ENCODE measurements around the gene HDGFL2.

HDGFL2 gene

GRCh38 chr19:4472174-4472974 lies at the start of gene HDGFL2:
HDGFL2 (plus strand) TSS chr19:4472297; CDS start chr19:4472351, 54 bp downstream.
- no peak for DNase-seq (ENCODE audit: low read depth in 2 of 2, low spot score in 1 of 2)

GRCh38 chr19:4423416-4424126 lies 48.5 kb upstream of the HDGFL2 start:
- no peak for DNase-seq (ENCODE audit: low read depth in 2 of 2, low spot score in 1 of 2)

DNA sequence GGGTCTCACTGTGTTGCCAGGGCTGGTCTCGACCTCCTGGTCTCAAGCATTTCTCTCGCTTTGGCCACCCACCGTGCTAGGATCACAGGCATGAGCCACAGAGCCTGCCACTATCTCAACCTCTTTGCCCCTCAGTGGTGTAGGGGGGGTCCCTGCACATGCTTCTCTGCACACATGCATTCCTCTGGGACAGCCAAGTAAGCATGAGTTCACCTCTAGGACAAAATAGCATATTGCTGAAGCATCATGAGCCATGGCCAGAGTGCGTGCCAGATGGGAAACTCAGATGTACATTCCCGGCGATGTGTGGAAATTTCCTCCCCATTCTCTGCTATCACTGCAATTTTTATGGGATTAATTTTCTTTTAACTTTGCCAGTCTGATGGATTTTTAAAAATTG lies 46.6 kb upstream of the HDGFL2 start:
- no peak for DNase-seq (ENCODE audit: low read depth in 2 of 2, low spot score in 1 of 2)

DNA sequence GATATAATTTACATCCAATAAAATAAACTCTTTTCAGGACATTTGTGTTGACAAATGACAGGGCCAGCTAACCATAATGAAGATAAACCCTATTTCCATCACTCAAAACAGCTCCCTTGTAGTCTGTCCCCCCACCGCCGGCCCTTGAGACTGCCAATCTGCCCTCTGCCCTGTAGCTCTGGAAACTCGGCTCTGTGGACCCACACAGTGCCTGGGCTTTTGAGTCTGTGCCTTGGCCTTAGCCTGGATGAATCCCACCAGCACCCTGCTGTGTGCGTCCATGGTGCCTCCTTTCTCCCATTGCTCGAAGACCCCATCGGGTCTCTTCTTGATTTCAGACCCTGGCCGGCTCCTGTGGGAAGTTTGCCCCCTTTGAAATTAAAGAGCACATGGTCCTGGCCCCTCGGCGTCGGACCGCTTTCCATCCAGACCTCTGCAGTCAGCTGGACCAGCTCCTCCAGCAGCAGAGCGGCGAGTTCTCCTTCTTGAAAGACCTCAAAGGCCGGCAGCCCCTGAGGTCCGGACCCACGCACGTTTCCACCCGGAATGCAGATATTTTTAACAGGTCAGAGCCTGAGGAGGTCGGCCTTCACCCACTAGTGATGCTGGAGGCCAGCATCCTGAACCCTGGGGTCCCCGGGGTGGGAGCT lies 43.6 kb upstream of the HDGFL2 start:
- no peak for DNase-seq (ENCODE audit: low read depth in 2 of 2, low spot score in 1 of 2)

GRCh38 chr19:4429256-4429655 lies 42.8 kb upstream of the HDGFL2 start:
- no peak for DNase-seq (ENCODE audit: low read depth in 2 of 2, low spot score in 1 of 2)

DNA sequence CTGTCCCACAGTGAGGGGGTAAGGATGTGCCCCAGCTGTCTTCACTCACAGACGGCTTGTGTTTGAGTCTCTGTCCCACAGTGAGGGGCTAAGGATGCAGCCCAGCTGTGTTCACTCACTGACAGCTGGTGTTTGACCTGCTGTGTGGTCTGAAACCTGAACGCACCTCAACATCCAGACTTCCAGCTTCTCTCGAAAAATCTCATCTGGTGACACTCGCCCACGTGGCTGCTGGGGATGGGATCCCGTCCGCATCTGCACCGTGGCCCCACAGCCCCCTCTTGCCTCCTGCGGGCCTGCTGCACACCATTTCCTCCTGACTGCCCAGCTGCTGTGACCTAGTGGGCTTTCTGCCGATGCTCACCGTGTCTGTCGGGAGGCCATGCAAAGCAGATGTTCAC lies 42.3 kb upstream of the HDGFL2 start:
- no peak for DNase-seq (ENCODE audit: low read depth in 2 of 2, low spot score in 1 of 2)

DNA sequence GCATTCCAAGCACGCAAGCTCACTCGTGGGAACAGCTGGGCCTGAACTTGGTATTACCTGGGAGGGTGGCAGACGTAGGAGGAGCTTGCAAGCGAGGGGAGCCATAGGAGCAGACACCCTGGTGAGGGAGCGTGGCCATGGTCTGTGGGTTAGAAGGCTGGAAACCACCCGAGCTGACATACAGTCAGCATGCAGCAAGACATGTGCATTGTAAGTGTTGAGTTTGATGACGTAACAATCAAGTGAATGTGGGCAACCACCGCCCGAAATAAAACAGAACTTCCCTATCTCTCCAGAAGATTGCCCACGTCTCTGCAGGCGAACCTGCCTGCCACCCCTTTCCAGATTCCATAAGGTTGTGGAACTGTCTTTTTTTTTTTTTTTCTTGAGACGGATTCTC lies 41.3 kb upstream of the HDGFL2 start:
- DNase-seq (ENCODE audit: low read depth in 2 of 2, low spot score in 1 of 2) = no peak

GRCh38 chr19:4431296-4431695 lies 40.8 kb upstream of the HDGFL2 start:
- DNase-seq (ENCODE audit: low read depth in 2 of 2, low spot score in 1 of 2) = no peak

DNA sequence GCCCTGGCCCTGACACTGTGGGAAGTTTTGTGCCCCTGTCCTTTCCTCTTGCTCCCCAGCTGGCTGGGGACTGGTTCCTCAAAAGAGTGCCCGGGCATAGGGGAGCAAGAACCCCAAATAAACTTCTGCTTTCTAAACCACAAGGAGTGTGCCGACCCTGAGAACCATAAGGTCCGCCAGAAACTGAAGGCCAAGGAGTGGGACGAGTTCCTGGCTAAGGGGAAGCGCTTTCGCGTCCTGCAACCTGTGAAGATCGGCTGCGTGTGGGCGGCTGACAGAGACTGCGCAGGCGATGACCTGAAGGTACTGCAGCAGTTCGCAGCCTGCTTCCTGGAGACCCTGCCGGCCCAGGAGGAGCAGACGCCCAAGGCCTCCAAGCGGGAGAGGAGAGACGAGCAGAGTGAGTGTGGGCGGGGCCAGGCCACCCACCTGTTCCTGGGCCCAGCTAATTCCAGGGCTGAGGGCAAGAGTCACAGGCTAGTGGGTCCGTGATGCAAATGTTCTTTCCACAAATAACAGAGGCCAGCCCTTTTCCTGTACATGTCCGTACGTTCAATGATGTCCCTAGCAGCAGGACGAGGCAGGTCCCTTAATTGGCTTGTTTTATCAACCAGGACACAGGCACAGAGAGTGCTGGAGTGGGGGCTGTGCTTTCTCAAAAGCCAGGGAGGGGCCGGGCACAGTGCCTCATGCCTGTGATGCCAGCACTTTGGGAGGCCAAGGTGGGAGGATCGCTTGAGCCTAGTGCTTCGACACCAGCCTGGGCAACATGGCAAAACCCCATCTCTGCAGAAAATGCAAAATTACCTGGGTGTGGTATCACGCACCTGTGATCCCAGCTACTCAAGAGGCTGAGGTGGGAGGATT lies 40.1 kb upstream of the HDGFL2 start:
- DNase-seq (ENCODE audit: low read depth in 2 of 2, low spot score in 1 of 2) = no peak

GRCh38 chr19:4432918-4433506 lies 39.1 kb upstream of the HDGFL2 start:
- DNase-seq (ENCODE audit: low read depth in 2 of 2, low spot score in 1 of 2) = no peak

- no peak for DNase-seq (ENCODE audit: low read depth in 2 of 2, low spot score in 1 of 2)
Measured at GRCh38 chr19:4434391-4434790, 37.7 kb upstream of the HDGFL2 start.

DNA sequence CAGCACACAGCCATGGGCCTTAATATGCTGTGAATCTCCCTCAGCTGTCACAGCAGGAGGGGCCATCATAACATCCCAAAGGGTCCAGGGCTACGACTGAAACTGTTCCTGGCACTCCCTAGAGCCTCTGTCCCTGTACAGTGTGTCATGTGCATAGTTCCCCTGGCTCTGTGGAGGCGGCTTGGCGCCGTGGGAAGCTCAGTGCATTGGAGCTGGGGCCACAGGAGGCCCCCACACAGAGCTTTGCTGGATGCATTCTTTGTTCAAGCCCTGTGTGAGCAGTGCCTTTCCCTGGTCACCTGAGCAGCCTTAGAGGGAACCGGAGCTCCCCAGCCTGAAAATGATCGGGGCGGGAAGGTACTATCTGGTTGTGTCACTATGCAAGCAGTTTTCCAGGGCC lies 35.9 kb upstream of the HDGFL2 start:
- DNase-seq (ENCODE audit: low read depth in 2 of 2, low spot score in 1 of 2) = no peak

DNA sequence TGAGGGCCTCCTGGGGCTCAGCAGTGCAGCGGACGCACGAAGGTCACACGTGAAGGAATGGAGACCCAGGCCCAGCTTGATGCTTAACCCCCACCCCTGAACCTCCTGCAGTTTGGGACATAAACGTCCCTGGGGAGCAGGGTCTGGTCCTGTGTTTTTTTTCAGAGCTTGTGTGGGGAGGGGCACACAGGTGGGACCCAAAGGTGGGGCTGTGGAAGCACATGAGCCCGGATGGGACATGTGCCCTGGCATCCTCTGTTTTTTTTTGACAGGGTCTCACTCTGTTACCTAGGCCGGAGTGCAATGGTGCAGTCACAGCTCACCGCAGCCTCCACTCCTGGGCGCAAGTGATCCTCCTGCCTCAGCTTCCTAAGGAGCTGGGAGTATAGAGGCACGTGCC lies 35.0 kb upstream of the HDGFL2 start:
- DNase-seq (ENCODE audit: low read depth in 2 of 2, low spot score in 1 of 2) = no peak

DNA sequence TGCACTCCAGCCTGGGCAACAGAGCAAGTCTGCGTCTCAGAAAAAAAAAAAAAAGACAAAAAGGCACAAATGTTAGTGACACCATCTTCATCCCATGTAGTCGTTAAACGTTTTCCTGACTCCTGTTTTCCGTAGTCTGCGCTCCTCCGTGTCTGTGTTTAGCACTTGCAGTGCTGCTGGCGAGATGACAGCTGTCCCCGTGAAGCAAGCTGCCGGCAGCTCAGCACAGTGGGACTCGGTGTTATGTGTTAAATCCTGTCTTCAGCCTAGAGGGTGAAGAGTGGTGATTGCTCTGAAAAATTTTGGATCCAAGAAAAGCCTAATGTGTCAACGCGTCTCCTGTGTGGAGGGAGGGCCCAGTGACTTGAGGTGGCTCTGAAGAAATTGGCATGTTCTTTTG lies 32.9 kb upstream of the HDGFL2 start:
- no peak for DNase-seq (ENCODE audit: low read depth in 2 of 2, low spot score in 1 of 2)

GRCh38 chr19:4441994-4442818 lies 29.9 kb upstream of the HDGFL2 start:
- DNase-seq (ENCODE audit: low read depth in 2 of 2, low spot score in 1 of 2) = no peak

DNA sequence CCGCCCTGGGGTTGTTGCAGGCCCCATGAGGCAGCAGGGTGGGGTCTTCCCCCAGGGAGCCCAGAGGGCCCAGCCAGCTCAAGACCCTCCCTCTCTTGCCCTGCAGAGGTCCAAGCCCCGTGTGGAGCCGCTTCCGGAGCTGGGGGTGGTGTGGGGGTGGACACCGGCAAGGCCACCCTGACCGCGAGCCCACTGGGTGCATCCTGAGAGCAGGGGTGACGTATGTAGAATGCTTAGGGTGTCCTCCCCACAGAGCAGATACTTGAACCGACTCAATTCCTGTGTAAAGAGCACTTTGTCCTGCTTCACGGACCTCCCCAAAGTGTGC lies 29.3 kb upstream of the HDGFL2 start:
- DNase-seq (ENCODE audit: low read depth in 2 of 2, low spot score in 1 of 2) = no peak

DNA sequence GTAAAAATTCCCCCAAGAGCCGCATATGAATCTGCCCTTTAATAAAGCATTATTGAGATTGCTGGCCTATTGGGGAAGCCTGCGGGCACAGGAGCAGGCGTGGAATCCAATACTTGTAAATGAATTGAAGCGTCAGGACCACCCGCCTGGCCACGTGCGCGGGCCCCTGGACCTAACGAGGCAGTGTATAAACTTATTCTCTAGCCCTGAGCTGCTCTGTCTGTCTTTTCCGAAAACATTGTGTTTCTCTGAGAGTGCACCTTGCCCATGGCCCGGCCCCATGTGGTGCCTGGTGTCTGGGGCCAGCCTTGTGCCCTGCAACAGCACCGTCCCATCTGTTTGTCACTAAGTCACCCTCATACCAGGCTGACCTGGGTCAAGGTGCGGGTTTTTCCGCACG lies 28.9 kb upstream of the HDGFL2 start:
- DNase-seq (ENCODE audit: low read depth in 2 of 2, low spot score in 1 of 2) = no peak

DNA sequence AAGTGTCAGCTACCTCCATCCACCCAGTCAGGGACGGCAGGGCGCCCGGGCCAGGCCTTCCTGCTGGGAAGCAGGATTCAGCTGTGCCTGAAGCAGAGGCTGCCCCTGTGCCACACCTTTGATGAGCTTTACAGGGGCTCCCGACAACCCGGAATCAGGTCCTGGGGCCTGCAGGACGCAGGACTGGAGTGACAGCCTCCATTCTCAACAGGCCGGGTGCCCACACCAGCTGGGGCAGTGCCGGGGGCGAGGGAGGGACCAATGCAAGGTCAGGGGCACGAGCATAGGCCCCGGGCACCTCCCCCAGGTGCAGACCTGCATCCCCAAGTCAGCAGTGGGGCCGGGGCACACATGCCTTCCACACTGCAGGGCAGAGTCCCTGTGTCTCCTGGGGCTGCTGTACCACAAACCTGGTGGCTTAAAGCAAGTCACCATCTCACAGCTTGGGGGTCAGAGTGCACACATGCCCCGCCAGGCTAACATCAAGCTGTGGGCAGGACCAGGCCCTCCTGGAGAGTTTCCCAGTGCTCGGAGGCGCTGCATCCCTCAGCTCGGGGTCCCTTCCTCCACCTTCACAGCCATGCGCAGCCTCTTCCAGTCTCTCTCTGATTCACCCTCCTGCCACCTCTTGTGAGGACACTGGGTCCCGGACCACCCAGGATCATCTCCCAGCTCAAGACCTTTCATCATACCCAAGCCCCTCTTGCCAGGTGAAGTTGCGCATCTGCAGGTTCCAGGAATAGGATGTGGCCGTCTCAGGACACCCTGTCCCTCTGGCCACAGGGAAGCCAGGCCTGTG lies 27.9 kb upstream of the HDGFL2 start:
- DNase-seq (ENCODE audit: low read depth in 2 of 2, low spot score in 1 of 2) = no peak
